HUES64 (cell line): ENCODE data around the gene SLC15A2.
"Not testable (repeated sequence)": the region's sequence is repeated elsewhere in the genome, so short reads cannot be mapped to it uniquely, and the experiment has no call there.

ENCODE experiments used
- H3K27ac ChIP-seq: 2 replicates; pipeline ENCODE4 v1.7.0; 2013; ENCODE audit warnings: low read depth, low read length, inconsistent platforms
- H3K27me3 ChIP-seq: 2 replicates; pipeline ENCODE4 v1.6.1; 2013; ENCODE audit warnings: mild to moderate bottlenecking, low read length; ENCODE audit not compliant: insufficient read depth
- H3K36me3 ChIP-seq: 2 replicates; pipeline ENCODE4 v1.6.1; 2013; ENCODE audit warnings: mild to moderate bottlenecking, low read length; ENCODE audit not compliant: insufficient read depth
- H3K4me1 ChIP-seq: 2 replicates; pipeline ENCODE4 v1.6.1; 2013; ENCODE audit warnings: mild to moderate bottlenecking, low read length, moderate library complexity; ENCODE audit not compliant: insufficient read depth
- H3K4me3 ChIP-seq: 2 replicates; pipeline ENCODE4 v1.5.1; 2013; ENCODE audit warnings: mild to moderate bottlenecking, low read length, moderate library complexity
- H3K9ac ChIP-seq: 2 replicates; pipeline ENCODE4 v1.6.1; 2013; ENCODE audit warnings: mild to moderate bottlenecking, low read depth, low read length
- H3K9me3 ChIP-seq: 2 replicates; pipeline ENCODE4 v1.6.1; 2013; ENCODE audit warnings: low read depth, low read length; ENCODE audit not compliant: insufficient read depth
- WGBS: fragments of 150-250, 120-280 bp; methylation state at CpG from one replicate; pipeline ENCODE4 v1.1.7; 2013; ENCODE audit warnings: missing lambda C conversion rate; 5-methylcytosine and 5-hydroxymethylcytosine counted together

Gene SLC15A2

GRCh38 chr3:121926380-121926779 lies 32.2 kb downstream of the SLC15A2 start:
- WGBS: 45% methylated on average over 1 of the region's 1 CpG
- Histone ChIP-seq H3K27me3 (no peaks in the 10 kb centered on the region), H3K27ac (no peak overlapping the region), H3K4me1 (no peaks in the 10 kb centered on the region), H3K36me3 (no peaks in the 10 kb centered on the region), H3K4me3 (no peak overlapping the region), H3K9ac (no peak overlapping the region), H3K9me3 (no peaks in the 10 kb centered on the region)

GRCh38 chr3:121938141-121938855 lies 44.1 kb downstream of the SLC15A2 start:
- 69% methylated on average over 29 of the region's 29 CpGs for WGBS
- not testable (repeated sequence) for H3K4me3 ChIP-seq, H3K4me1 ChIP-seq, H3K9me3 ChIP-seq, H3K27me3 ChIP-seq, H3K27ac ChIP-seq, H3K9ac ChIP-seq, H3K36me3 ChIP-seq

- Histone ChIP-seq H3K27ac (no peak overlapping the region), H3K9ac (no peak overlapping the region), H3K4me1 (peaks cover 6% of the 10 kb centered on the region; the same call in 1 of the 2 replicates), H3K4me3 (no peak overlapping the region), H3K36me3 (0 out of 2 replicates have a peak, but pooled peaks cover 4% of the 10 kb centered on the region), H3K9me3 (no peaks in the 10 kb centered on the region), H3K27me3 (no peaks in the 10 kb centered on the region)
- WGBS: 100% methylated on average over 1 of the region's 1 CpG
Measured at GRCh38 chr3:121941592-121941991, 47.4 kb downstream of the SLC15A2 start.

- WGBS: 86% methylated on average over 4 of the region's 4 CpGs
- H3K36me3 ChIP-seq: 0 out of 2 replicates have a peak, but pooled peaks cover 4% of the 10 kb centered on the region
Measured at GRCh38 chr3:121942116-121942786, 48.0 kb downstream of the SLC15A2 start.

GRCh38 chr3:121943431-121943830 lies 49.2 kb downstream of the SLC15A2 start:
- Histone ChIP-seq H3K36me3 (0 out of 2 replicates have a peak, but pooled peaks cover 4% of the 10 kb centered on the region), H3K27me3 (no peaks in the 10 kb centered on the region), H3K9ac (no peak overlapping the region), H3K4me3 (no peak overlapping the region), H3K4me1 (peaks cover 6% of the 10 kb centered on the region; the same call in 1 of the 2 replicates), H3K27ac (no peak overlapping the region), H3K9me3 (no peaks in the 10 kb centered on the region)

More at GRCh38 chr3:121942116-121942786, 48.0 kb downstream of the SLC15A2 start:
- H3K4me3 ChIP-seq: no peak overlapping the region
- H3K27me3 ChIP-seq: no peaks in the 10 kb centered on the region
- H3K27ac ChIP-seq: no peak overlapping the region
- H3K9ac ChIP-seq: no peak overlapping the region
- peaks cover 6% of the 10 kb centered on the region; the same call in 1 of the 2 replicates for H3K4me1 ChIP-seq
- no peaks in the 10 kb centered on the region for H3K9me3 ChIP-seq

GRCh38 chr3:121948641-121949040 lies 54.4 kb downstream of the SLC15A2 start:
- no peaks in the 10 kb centered on the region for H3K9me3 ChIP-seq
- H3K36me3 ChIP-seq: no peaks in the 10 kb centered on the region
- WGBS: 89% methylated on average over 1 of the region's 1 CpG
- H3K27ac ChIP-seq: no peak overlapping the region
- no peak overlapping the region for H3K9ac ChIP-seq
- no peak overlapping the region for H3K4me3 ChIP-seq
- no peaks in the 10 kb centered on the region for H3K4me1 ChIP-seq
- no peaks in the 10 kb centered on the region for H3K27me3 ChIP-seq

GRCh38 chr3:121951291-121951919 lies 57.2 kb downstream of the SLC15A2 start:
- no peaks in the 10 kb centered on the region for H3K27me3 ChIP-seq
- 38% methylated on average over 1 of the region's 1 CpG for WGBS
- no peak overlapping the region for H3K4me3 ChIP-seq
- no peak overlapping the region for H3K27ac ChIP-seq
- H3K4me1 ChIP-seq: no peaks in the 10 kb centered on the region
- no peaks in the 10 kb centered on the region for H3K9me3 ChIP-seq
- no peaks in the 10 kb centered on the region for H3K36me3 ChIP-seq
- H3K9ac ChIP-seq: no peak overlapping the region

- Histone ChIP-seq H3K4me1 (no peaks in the 10 kb centered on the region), H3K4me3 (no peak overlapping the region), H3K27ac (no peak overlapping the region), H3K27me3 (no peaks in the 10 kb centered on the region), H3K9me3 (no peaks in the 10 kb centered on the region), H3K9ac (no peak overlapping the region), H3K36me3 (no peaks in the 10 kb centered on the region)
- 84% methylated on average over 3 of the region's 3 CpGs for WGBS
Measured at GRCh38 chr3:121956363-121956762, 62.2 kb downstream of the SLC15A2 start.

GRCh38 chr3:121957674-121958415 lies 63.6 kb downstream of the SLC15A2 start:
- Histone ChIP-seq H3K36me3 (no peaks in the 10 kb centered on the region), H3K9me3 (no peaks in the 10 kb centered on the region), H3K9ac (no peak overlapping the region), H3K4me1 (no peaks in the 10 kb centered on the region), H3K27me3 (no peaks in the 10 kb centered on the region), H3K27ac (no peak overlapping the region), H3K4me3 (no peak overlapping the region)
- 98% methylated on average over 2 of the region's 2 CpGs for WGBS

GRCh38 chr3:121958801-121959200 lies 64.6 kb downstream of the SLC15A2 start:
- no peaks in the 10 kb centered on the region for H3K4me1 ChIP-seq
- 93% methylated on average over 3 of the region's 3 CpGs for WGBS
- H3K27me3 ChIP-seq: no peaks in the 10 kb centered on the region
- H3K4me3 ChIP-seq: no peak overlapping the region
- H3K9ac ChIP-seq: no peak overlapping the region
- H3K9me3 ChIP-seq: no peaks in the 10 kb centered on the region
- H3K36me3 ChIP-seq: no peaks in the 10 kb centered on the region
- H3K27ac ChIP-seq: no peak overlapping the region

- Histone ChIP-seq H3K4me1 (no peaks in the 10 kb centered on the region), H3K4me3 (no peak overlapping the region), H3K9ac (no peak overlapping the region), H3K27me3 (no peaks in the 10 kb centered on the region), H3K9me3 (no peaks in the 10 kb centered on the region), H3K27ac (no peak overlapping the region), H3K36me3 (no peaks in the 10 kb centered on the region)
Measured at GRCh38 chr3:121961283-121961682, 67.1 kb downstream of the SLC15A2 start.
